ENCODE data around the gene RANGAP1. TPM values are rescaled to one million over a fixed set of nuclear protein-coding genes. Genes with fewer than 3 reads are reported as not detected.

The RANGAP1 gene
- total and polyA plus RNA-seq, 2 of the 4 experiments (the other 2 are of a cell fraction) = 71.2 to 148 TPM

DNA sequence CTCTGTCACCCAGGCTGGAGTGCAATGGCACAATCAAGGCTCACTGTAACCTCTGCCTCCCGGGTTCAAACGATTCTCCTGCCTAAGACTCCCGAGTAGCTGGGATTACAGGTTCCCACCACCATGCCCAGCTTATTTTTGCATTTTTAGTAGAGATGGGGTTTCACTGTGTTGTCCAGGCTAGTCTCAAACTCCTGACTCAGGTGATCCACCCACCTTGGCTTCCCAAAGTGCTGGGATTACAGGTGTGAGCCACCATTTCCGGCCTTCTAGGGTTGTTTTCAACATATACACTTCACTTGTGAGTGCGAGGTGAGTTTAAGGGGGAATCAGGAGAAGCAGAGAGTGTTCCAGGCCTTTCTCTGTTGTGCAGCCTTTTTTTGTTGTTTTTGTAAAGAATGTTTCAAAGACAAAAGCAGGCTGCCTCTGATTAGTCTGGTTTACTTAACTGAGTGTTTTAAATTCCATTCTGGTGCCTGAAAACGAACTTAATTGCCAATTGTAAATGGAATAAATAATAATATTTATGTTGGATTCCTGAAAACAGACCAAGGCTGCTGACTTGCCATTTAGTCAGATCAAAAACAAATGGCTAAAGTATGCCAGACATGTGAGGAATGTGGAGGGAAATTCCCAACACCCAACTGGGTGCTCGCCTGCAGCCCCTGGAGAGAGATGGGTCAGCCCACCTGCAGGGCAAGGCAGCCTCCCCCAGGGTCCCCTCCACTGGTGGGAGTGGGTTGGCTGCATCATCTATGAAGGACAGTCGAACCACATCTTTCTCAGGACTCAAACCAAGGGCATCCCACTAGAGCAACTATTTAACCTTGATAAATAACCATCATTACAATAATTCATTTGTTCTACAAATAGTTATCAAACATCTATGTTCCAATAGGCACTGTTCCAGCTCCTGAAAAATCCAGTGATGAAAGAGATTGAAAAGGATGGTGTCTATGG, 4.6 kb upstream of the RANGAP1 start:
- Histone ChIP-seq H3K27me3 (ENCODE audit: control insufficient read depth, insufficient read depth, low read length) (no peaks in the 10 kb centered on the region), H4K8ac (ENCODE audit: low read depth in 2 of 2, low read length in 2 of 2) (peak overlapping the region; percentile 96 to 99), H3K23ac (ENCODE audit: low read depth, low read length) (peak overlapping the region; percentile 100), H4K5ac (ENCODE audit: low read depth, low read length) (peak overlapping the region; percentile 89), H2BK120ac (ENCODE audit: low read depth, low read length) (peak overlapping the region; percentile 100), H3K4ac (ENCODE audit: low read depth, low read length) (peak overlapping the region; percentile 100), H2BK20ac (ENCODE audit: low read depth, low read length) (peak overlapping the region; percentile 100), H2AK9ac (replicated peaks; ENCODE audit: low read depth, low read length, poor library complexity) (peak overlapping the region; percentile 87), H2AK5ac (ENCODE audit: low read depth, low read length) (peak overlapping the region; percentile 94), H3K18ac (ENCODE audit: low read depth, low read length) (peak overlapping the region; percentile 97), H2AFZ (replicated peaks; ENCODE audit: low read length, poor library complexity) (peak overlapping the region; percentile 67), H3K36me3 (ENCODE audit: control insufficient read depth, insufficient read depth, low read length) (no peaks in the 10 kb centered on the region), H4K20me1 (ENCODE audit: insufficient read depth, low read length) (no peaks in the 10 kb centered on the region), H3K79me1 (ENCODE audit: low read depth in 1 of 2, low read length in 2 of 2) (peaks cover 0 to 38% of the 10 kb centered on the region in 2 experiments; a peak in 3 of 4 replicates), H2BK15ac (ENCODE audit: low read depth, low read length) (peak overlapping the region; percentile 93), H3K9ac (ENCODE audit: low read depth, low read length) (peak overlapping the region; percentile 43), H3K4me1 (ENCODE audit: control insufficient read depth, insufficient read depth, low read length) (peaks cover 21% of the 10 kb centered on the region), H3K56ac (ENCODE audit: extremely low read depth, insufficient read depth, low read length) (peak overlapping the region; percentile 86), H3K4me2 (ENCODE audit: low read depth, low read length) (peak overlapping the region; percentile 38), H4K91ac (ENCODE audit: insufficient read depth, low read depth, low read length) (peak overlapping the region; percentile 99), H3K4me3 (ENCODE audit: insufficient read depth, low read depth, low read length) (no peak overlapping the region), H3K9me3 (ENCODE audit: control insufficient read depth, insufficient read depth, low read length) (no peaks in the 10 kb centered on the region), H3K14ac (replicated peaks; ENCODE audit: low read depth, low read length) (peak overlapping the region; percentile 89), H3K9me1 (ENCODE audit: insufficient read depth, low read length) (peaks cover 8% of the 10 kb centered on the region), H3K27ac (ENCODE audit: insufficient read depth, low read length) (peak overlapping the region; percentile 98), H2BK5ac (ENCODE audit: low read depth, low read length, poor library complexity, severe bottlenecking) (peak overlapping the region; percentile 100)
- POLR2A ChIA-PET (ENCODE audit: unreplicated experiment) = no interaction called here
- in situ Hi-C loops (cut with MboI; ENCODE audit: low sequenced_read_pairs) (no loop called here), intact Hi-C loops (cut with micrococcal nuclease) (no loop called here), dilution Hi-C loops (cut with HindIII; ENCODE audit: low sequenced_read_pairs, unreplicated experiment) (no loop called here)
- peak; percentile 45 for ATAC-seq (ENCODE audit: low read depth)
- CTCF ChIA-PET = no interaction called here
- peak; percentile 83 for DNase-seq
- TF ChIP-seq MAZ (IDR thresholded peaks at IDR 0.05; ENCODE audit: borderline replicate concordance, low read depth, low read length) (0 out of 2 replicates have a peak, but pooled peaks have one; percentile 53), CEBPB (IDR thresholded peaks at IDR 0.05; ENCODE audit: low read depth, low read length) (no peak), MAFK (IDR thresholded peaks at IDR 0.05; ENCODE audit: low read depth, low read length) (peak; percentile 27; the same call in 1 of the 2 replicates), BHLHE40 (IDR thresholded peaks at IDR 0.05; ENCODE audit: low read depth, low read length) (no peak), NFE2L2 (IDR thresholded peaks at IDR 0.05; ENCODE audit: low read depth, low read length) (no peak), FOS (IDR thresholded peaks at IDR 0.05; ENCODE audit: low read depth, low read length) (no peak), RCOR1 (IDR thresholded peaks at IDR 0.05; ENCODE audit: insufficient replicate concordance, low read length) (no peak), RFX5 (IDR thresholded peaks at IDR 0.05; ENCODE audit: low read depth, low read length) (no peak), RAD21 (IDR thresholded peaks at IDR 0.05; ENCODE audit: low read length) (no peak)
- TF ChIP-seq, protein P1, sequence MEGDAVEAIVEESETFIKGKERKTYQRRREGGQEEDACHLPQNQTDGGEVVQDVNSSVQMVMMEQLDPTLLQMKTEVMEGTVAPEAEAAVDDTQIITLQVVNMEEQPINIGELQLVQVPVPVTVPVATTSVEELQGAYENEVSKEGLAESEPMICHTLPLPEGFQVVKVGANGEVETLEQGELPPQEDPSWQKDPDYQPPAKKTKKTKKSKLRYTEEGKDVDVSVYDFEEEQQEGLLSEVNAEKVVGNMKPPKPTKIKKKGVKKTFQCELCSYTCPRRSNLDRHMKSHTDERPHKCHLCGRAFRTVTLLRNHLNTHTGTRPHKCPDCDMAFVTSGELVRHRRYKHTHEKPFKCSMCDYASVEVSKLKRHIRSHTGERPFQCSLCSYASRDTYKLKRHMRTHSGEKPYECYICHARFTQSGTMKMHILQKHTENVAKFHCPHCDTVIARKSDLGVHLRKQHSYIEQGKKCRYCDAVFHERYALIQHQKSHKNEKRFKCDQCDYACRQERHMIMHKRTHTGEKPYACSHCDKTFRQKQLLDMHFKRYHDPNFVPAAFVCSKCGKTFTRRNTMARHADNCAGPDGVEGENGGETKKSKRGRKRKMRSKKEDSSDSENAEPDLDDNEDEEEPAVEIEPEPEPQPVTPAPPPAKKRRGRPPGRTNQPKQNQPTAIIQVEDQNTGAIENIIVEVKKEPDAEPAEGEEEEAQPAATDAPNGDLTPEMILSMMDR (conservative IDR thresholded peaks at IDR 0.05; ENCODE audit: low read depth, low read length) = no peak
- TF ChIP-seq, protein P2, sequence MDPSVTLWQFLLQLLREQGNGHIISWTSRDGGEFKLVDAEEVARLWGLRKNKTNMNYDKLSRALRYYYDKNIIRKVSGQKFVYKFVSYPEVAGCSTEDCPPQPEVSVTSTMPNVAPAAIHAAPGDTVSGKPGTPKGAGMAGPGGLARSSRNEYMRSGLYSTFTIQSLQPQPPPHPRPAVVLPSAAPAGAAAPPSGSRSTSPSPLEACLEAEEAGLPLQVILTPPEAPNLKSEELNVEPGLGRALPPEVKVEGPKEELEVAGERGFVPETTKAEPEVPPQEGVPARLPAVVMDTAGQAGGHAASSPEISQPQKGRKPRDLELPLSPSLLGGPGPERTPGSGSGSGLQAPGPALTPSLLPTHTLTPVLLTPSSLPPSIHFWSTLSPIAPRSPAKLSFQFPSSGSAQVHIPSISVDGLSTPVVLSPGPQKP (IDR thresholded peaks at IDR 0.05; ENCODE audit: borderline replicate concordance, low read depth, low read length) = no peak
- BruUV-seq (replicated peaks) = no TSS peak
- WGBS, 2 experiments (ENCODE audit: extremely low coverage in 2 of 2, insufficient read length in 1 of 2) = no CpG with 5 or more reads among the region's 8 CpGs
